ENCODE results near the gene CHPT1.
A peak's percentile ranks its signal among the peaks of the same experiment; 100 is the strongest.

The CHPT1 gene

GRCh38 chr12:101748907-101749306 lies 51.5 kb downstream of the CHPT1 start:
- H3K36me3 Mint-ChIP-seq = no peaks in the 10 kb centered on the region
- no peaks in the 10 kb centered on the region for H3K9me3 Mint-ChIP-seq (ENCODE audit: low read depth)
- no peaks in the 10 kb centered on the region for H3K4me1 Mint-ChIP-seq (ENCODE audit: low read depth)
- H3K27me3 Mint-ChIP-seq = no peaks in the 10 kb centered on the region
- no peak overlapping the region for H3K4me3 Mint-ChIP-seq
- H3K27ac Mint-ChIP-seq = peak overlapping the region; percentile 3

- Mint-ChIP-seq H3K27ac (no peak overlapping the region), H3K27me3 (no peaks in the 10 kb centered on the region), H3K36me3 (no peaks in the 10 kb centered on the region), H3K9me3 (ENCODE audit: low read depth) (no peaks in the 10 kb centered on the region), H3K4me1 (ENCODE audit: low read depth) (no peaks in the 10 kb centered on the region), H3K4me3 (no peak overlapping the region)
Measured at GRCh38 chr12:101749657-101750056, 52.2 kb downstream of the CHPT1 start.

GRCh38 chr12:101750152-101750551 lies 52.7 kb downstream of the CHPT1 start:
- Mint-ChIP-seq H3K27me3 (no peaks in the 10 kb centered on the region), H3K27ac (no peak overlapping the region), H3K4me1 (ENCODE audit: low read depth) (no peaks in the 10 kb centered on the region), H3K36me3 (no peaks in the 10 kb centered on the region), H3K4me3 (no peak overlapping the region), H3K9me3 (ENCODE audit: low read depth) (no peaks in the 10 kb centered on the region)

- Mint-ChIP-seq H3K4me1 (ENCODE audit: low read depth) (peaks cover 2% of the 10 kb centered on the region), H3K9me3 (ENCODE audit: low read depth) (no peaks in the 10 kb centered on the region), H3K27ac (no peak overlapping the region), H3K27me3 (no peaks in the 10 kb centered on the region), H3K4me3 (no peak overlapping the region), H3K36me3 (peaks cover 6% of the 10 kb centered on the region)
Measured at GRCh38 chr12:101759396-101760047, 62.1 kb downstream of the CHPT1 start.

- Mint-ChIP-seq H3K4me3 (no peak overlapping the region), H3K36me3 (peaks cover 6% of the 10 kb centered on the region), H3K9me3 (ENCODE audit: low read depth) (no peaks in the 10 kb centered on the region), H3K4me1 (ENCODE audit: low read depth) (peaks cover 2% of the 10 kb centered on the region), H3K27ac (no peak overlapping the region), H3K27me3 (no peaks in the 10 kb centered on the region)
Measured at GRCh38 chr12:101761350-101761749, 63.9 kb downstream of the CHPT1 start.

- peaks cover 2% of the 10 kb centered on the region for H3K4me1 Mint-ChIP-seq (ENCODE audit: low read depth)
- H3K9me3 Mint-ChIP-seq (ENCODE audit: low read depth) = no peaks in the 10 kb centered on the region
- H3K27me3 Mint-ChIP-seq = no peaks in the 10 kb centered on the region
- H3K27ac Mint-ChIP-seq = no peak overlapping the region
- peaks cover 6% of the 10 kb centered on the region for H3K36me3 Mint-ChIP-seq
- H3K4me3 Mint-ChIP-seq = no peak overlapping the region
Measured at GRCh38 chr12:101761781-101762180, 64.3 kb downstream of the CHPT1 start.

GRCh38 chr12:101763246-101763931 lies 65.9 kb downstream of the CHPT1 start:
- Mint-ChIP-seq H3K4me1 (ENCODE audit: low read depth) (peaks cover 2% of the 10 kb centered on the region), H3K27me3 (no peaks in the 10 kb centered on the region), H3K4me3 (no peak overlapping the region), H3K27ac (no peak overlapping the region), H3K36me3 (peaks cover 5% of the 10 kb centered on the region), H3K9me3 (ENCODE audit: low read depth) (no peaks in the 10 kb centered on the region)

- peaks cover 3% of the 10 kb centered on the region for H3K36me3 Mint-ChIP-seq
Measured at GRCh38 chr12:101764051-101764792, 66.8 kb downstream of the CHPT1 start.

GRCh38 chr12:101767537-101767936 lies 70.1 kb downstream of the CHPT1 start:
- Mint-ChIP-seq H3K9me3 (ENCODE audit: low read depth) (no peaks in the 10 kb centered on the region), H3K4me3 (no peak overlapping the region), H3K27me3 (no peaks in the 10 kb centered on the region), H3K27ac (no peak overlapping the region), H3K4me1 (ENCODE audit: low read depth) (peaks cover 2% of the 10 kb centered on the region), H3K36me3 (peaks cover 3% of the 10 kb centered on the region)

More at GRCh38 chr12:101764051-101764792, 66.8 kb downstream of the CHPT1 start:
- Mint-ChIP-seq H3K4me1 (ENCODE audit: low read depth) (peaks cover 2% of the 10 kb centered on the region), H3K9me3 (ENCODE audit: low read depth) (no peaks in the 10 kb centered on the region), H3K27ac (no peak overlapping the region), H3K27me3 (no peaks in the 10 kb centered on the region), H3K4me3 (no peak overlapping the region)

GRCh38 chr12:101768781-101769180 lies 71.3 kb downstream of the CHPT1 start:
- H3K4me3 Mint-ChIP-seq = no peak overlapping the region
- H3K9me3 Mint-ChIP-seq (ENCODE audit: low read depth) = no peaks in the 10 kb centered on the region
- H3K27ac Mint-ChIP-seq = no peak overlapping the region
- H3K36me3 Mint-ChIP-seq = peaks cover 3% of the 10 kb centered on the region
- no peaks in the 10 kb centered on the region for H3K27me3 Mint-ChIP-seq
- no peaks in the 10 kb centered on the region for H3K4me1 Mint-ChIP-seq (ENCODE audit: low read depth)

- H3K27me3 Mint-ChIP-seq = no peaks in the 10 kb centered on the region
- H3K4me1 Mint-ChIP-seq (ENCODE audit: low read depth) = no peaks in the 10 kb centered on the region
- H3K36me3 Mint-ChIP-seq = peaks cover 3% of the 10 kb centered on the region
- no peak overlapping the region for H3K27ac Mint-ChIP-seq
- no peaks in the 10 kb centered on the region for H3K9me3 Mint-ChIP-seq (ENCODE audit: low read depth)
- no peak overlapping the region for H3K4me3 Mint-ChIP-seq
Measured at GRCh38 chr12:101769865-101770264, 72.4 kb downstream of the CHPT1 start.

GRCh38 chr12:101772012-101772775 lies 74.8 kb downstream of the CHPT1 start:
- Mint-ChIP-seq H3K4me3 (no peak overlapping the region), H3K27me3 (no peaks in the 10 kb centered on the region), H3K4me1 (ENCODE audit: low read depth) (no peaks in the 10 kb centered on the region), H3K9me3 (ENCODE audit: low read depth) (no peaks in the 10 kb centered on the region), H3K27ac (no peak overlapping the region), H3K36me3 (peaks cover 3% of the 10 kb centered on the region)

- H3K9me3 Mint-ChIP-seq (ENCODE audit: low read depth) = no peaks in the 10 kb centered on the region
- H3K4me1 Mint-ChIP-seq (ENCODE audit: low read depth) = no peaks in the 10 kb centered on the region
- peaks cover 3% of the 10 kb centered on the region for H3K36me3 Mint-ChIP-seq
- no peak overlapping the region for H3K27ac Mint-ChIP-seq
- no peak overlapping the region for H3K4me3 Mint-ChIP-seq
- no peaks in the 10 kb centered on the region for H3K27me3 Mint-ChIP-seq
Measured at GRCh38 chr12:101773650-101774162, 76.3 kb downstream of the CHPT1 start.

- no peak overlapping the region for H3K4me3 Mint-ChIP-seq
- H3K27ac Mint-ChIP-seq = peak overlapping the region; percentile 5
- no peaks in the 10 kb centered on the region for H3K27me3 Mint-ChIP-seq
- peaks cover 3% of the 10 kb centered on the region for H3K4me1 Mint-ChIP-seq (ENCODE audit: low read depth)
- H3K36me3 Mint-ChIP-seq = no peaks in the 10 kb centered on the region
- no peaks in the 10 kb centered on the region for H3K9me3 Mint-ChIP-seq (ENCODE audit: low read depth)
Measured at GRCh38 chr12:101775816-101776215, 78.4 kb downstream of the CHPT1 start.
